Bone marrow (tissue), 2 donors: ENCODE results near the gene TBC1D24.

Experiments
- DNase-seq, 2 donors: peaks; one replicate each; lab custom pipeline; 2025; lab: John Stamatoyannopoulos, UW

The TBC1D24 gene

GRCh38 chr16:2450535-2450934 is 24.4 kb upstream of the TBC1D24 start:
- no peak for DNase-seq

GRCh38 chr16:2450975-2451381 is 23.9 kb upstream of the TBC1D24 start:
- no peak for DNase-seq

GRCh38 chr16:2451851-2452320 is 23.0 kb upstream of the TBC1D24 start:
- DNase-seq: no peak

GRCh38 chr16:2452650-2453049 is 22.3 kb upstream of the TBC1D24 start:
- no peak for DNase-seq

- DNase-seq: no peak
Measured at GRCh38 chr16:2455081-2455845, 19.7 kb upstream of the TBC1D24 start.

GRCh38 chr16:2456551-2457153 is 18.3 kb upstream of the TBC1D24 start:
- no peak for DNase-seq

- DNase-seq: no peak
Measured at GRCh38 chr16:2457267-2457666, 17.7 kb upstream of the TBC1D24 start.

- DNase-seq: no peak
Measured at GRCh38 chr16:2457946-2458345, 17.0 kb upstream of the TBC1D24 start.

- DNase-seq: no peak
Measured at GRCh38 chr16:2458887-2459646, 15.9 kb upstream of the TBC1D24 start.

- DNase-seq: peak; percentile 75 to 93
Measured at GRCh38 chr16:2459647-2460390, 15.1 kb upstream of the TBC1D24 start, which contains the start of gene TEDC2. Gene TEDC2 (plus strand): TSS chr16:2460109. CDS start chr16:2460145, 36 bp downstream.

GRCh38 chr16:2460391-2460713 is 14.6 kb upstream of the TBC1D24 start:
- DNase-seq: no peak

- no peak for DNase-seq
Measured at GRCh38 chr16:2460916-2461315, 14.0 kb upstream of the TBC1D24 start.

GRCh38 chr16:2462031-2462866 is 12.7 kb upstream of the TBC1D24 start:
- no peak for DNase-seq

GRCh38 chr16:2464333-2464732 is 10.6 kb upstream of the TBC1D24 start:
- no peak for DNase-seq

- no peak for DNase-seq
Measured at GRCh38 chr16:2465653-2466415, 9.1 kb upstream of the TBC1D24 start.

GRCh38 chr16:2466667-2467527 is 8.0 kb upstream of the TBC1D24 start:
- no peak for DNase-seq

GRCh38 chr16:2467528-2468232 is 7.2 kb upstream of the TBC1D24 start:
- DNase-seq: no peak

- no peak for DNase-seq
Measured at GRCh38 chr16:2468233-2468724, 6.6 kb upstream of the TBC1D24 start.
